ENCODE data around the gene DCTN3.

GRCh38 chr9:34665381-34666250 is 45.3 kb upstream of the DCTN3 start:
- no peak for TF ChIP-seq EZH2 (IDR thresholded peaks at IDR 0.05; ENCODE audit: insufficient read depth, poor library complexity, severe bottlenecking)
- TF ChIP-seq EZH2phosphoT487 (IDR thresholded peaks at IDR 0.05; ENCODE audit: insufficient read depth, low read depth), result no peak

Measured in GM23248 (cell line).